Stimulated activated naive CD8-positive, alpha-beta T cell treated with anti-CD3 and anti-CD28 coated beads, Interleukin-15, amount 100 ng/mL, for 72 hours (primary cell): ENCODE measurements around the gene FCMR.

Source experiments
- ATAC-seq: fragments of 150-1000 bp; cut with Tn5 transposase; 2 replicates; pipeline ENCODE4 v1.10.0; 2021; ENCODE audit warnings: mild to moderate bottlenecking, moderate library complexity
- DNase-seq, 2 donors: peaks; one replicate each; pipeline ENCODE4 v3.0.0; 2021 to 2022
- H3K27ac Mint-ChIP-seq, 2 donors: one replicate each; pipeline ENCODE4 v1.8.0; 2022; ENCODE audit warnings: mild to moderate bottlenecking in 2 of 2, mixed read lengths in 2 of 2, moderate library complexity in 2 of 2
- H3K27me3 Mint-ChIP-seq: one replicate; pipeline ENCODE4 v1.8.0; 2022; ENCODE audit warnings: mixed read lengths
- H3K4me1 Mint-ChIP-seq: one replicate; pipeline ENCODE4 v1.8.0; 2022; ENCODE audit warnings: mild to moderate bottlenecking, mixed read lengths
- H3K4me3 Mint-ChIP-seq, 2 donors: one replicate each; pipeline ENCODE4 v1.8.0; 2022; ENCODE audit warnings: mild to moderate bottlenecking in 2 of 2, mixed read lengths in 2 of 2, moderate library complexity in 1 of 2
- H3K9me3 Mint-ChIP-seq, 2 donors: one replicate each; pipeline ENCODE4 v1.8.0; 2022; ENCODE audit warnings: mixed read lengths in 2 of 2

Gene FCMR

DNA sequence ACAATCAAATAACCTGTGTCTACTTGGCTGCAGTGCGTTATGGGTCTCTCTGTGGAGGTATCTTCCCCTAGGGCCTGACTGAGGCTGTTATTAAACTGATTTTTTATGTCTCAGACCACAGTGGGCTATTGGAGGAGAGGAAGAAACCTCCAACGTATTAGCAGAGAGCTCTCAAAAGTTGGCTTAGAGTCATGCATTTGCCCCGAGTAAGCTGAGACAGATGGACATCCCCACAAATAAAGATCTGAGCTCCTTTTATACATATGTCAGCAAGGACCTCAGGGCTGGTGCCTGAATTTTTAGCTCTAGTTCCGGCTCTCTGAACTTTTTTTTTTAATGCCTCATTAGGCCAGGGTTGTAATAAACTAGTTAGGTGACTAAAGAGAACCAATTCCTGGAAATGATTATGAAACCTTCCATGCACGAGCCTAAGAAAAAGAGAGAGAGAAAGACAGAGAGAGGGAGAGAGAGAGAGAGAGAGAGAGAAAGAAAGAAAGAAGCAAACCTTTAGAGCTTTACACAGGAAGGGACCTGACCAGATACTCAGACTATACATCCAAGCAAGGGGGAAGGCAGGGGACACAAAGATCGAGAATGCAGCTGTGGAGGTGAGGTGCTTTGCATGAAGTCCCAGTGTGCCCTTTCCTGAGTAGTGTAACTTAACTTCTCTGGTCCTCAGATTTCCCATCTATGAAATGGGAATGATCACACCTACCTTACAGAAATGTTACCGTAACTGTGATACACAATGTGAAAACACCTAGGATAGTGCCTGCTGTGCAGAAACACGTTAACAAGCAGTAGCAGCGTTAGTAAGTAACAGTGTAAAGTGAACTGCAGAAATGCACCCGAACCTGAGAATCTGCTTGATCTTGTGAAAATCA lies 33.0 kb upstream of the FCMR start:
- peaks cover 24% of the 10 kb centered on the region for H3K4me1 Mint-ChIP-seq
- no peak for DNase-seq
- no peak overlapping the region for H3K4me3 Mint-ChIP-seq
- peaks cover 0 to 4% of the 10 kb centered on the region in 2 donors for H3K9me3 Mint-ChIP-seq
- no peak overlapping the region for H3K27ac Mint-ChIP-seq
- no peak for ATAC-seq
- H3K27me3 Mint-ChIP-seq, result no peaks in the 10 kb centered on the region

DNA sequence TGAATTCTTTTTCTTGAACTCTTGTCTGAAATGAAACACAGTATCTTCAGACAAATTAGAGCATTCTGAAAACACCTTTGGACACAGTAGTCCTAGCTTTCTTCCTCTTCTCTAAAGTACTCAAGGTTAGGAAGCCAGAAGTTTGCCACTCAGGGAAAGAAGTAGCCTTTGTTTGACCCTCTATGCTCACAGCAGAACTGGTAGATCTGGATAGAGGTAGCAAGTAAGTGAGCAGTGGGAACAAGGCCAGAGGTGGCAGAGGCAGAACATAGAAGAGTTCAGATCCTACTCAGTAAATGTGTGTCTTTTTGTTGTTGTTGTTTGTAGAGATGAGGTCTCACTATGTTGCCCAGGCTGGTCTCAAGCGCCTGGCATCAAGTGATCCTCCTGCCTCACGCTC lies 31.9 kb upstream of the FCMR start:
- Mint-ChIP-seq H3K4me1 (peaks cover 24% of the 10 kb centered on the region), H3K27ac (peak overlapping the region in 1 of 2 donors; percentile 41), H3K9me3 (peaks cover 0 to 5% of the 10 kb centered on the region in 2 donors), H3K4me3 (no peak overlapping the region), H3K27me3 (no peaks in the 10 kb centered on the region)
- no peak for ATAC-seq
- DNase-seq, result no peak

DNA sequence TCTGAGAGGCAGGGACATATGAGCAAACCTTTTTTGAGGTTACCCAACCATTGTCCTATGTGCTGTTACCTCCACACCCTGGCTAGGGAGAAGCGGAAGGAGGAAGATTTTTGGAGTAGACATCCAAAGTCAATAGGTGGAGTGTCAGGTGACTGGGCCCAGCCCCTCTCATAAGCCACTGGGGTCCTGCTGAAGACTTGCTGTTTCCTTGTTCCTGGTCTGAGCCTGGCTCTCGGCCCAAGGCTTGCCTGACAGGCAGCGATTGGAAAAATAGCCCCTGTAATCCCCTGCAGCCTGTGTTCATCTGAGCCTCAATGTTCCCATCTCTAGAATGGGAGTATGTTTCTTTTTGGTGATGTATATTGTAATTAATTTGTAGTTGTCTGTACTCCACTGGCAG lies 31.4 kb upstream of the FCMR start:
- H3K27ac Mint-ChIP-seq, result no peak overlapping the region
- no peak overlapping the region for H3K4me3 Mint-ChIP-seq
- peaks cover 24% of the 10 kb centered on the region for H3K4me1 Mint-ChIP-seq
- DNase-seq (no peak), ATAC-seq (no peak)
- peaks cover 0 to 5% of the 10 kb centered on the region in 2 donors for H3K9me3 Mint-ChIP-seq
- H3K27me3 Mint-ChIP-seq, result no peaks in the 10 kb centered on the region

DNA sequence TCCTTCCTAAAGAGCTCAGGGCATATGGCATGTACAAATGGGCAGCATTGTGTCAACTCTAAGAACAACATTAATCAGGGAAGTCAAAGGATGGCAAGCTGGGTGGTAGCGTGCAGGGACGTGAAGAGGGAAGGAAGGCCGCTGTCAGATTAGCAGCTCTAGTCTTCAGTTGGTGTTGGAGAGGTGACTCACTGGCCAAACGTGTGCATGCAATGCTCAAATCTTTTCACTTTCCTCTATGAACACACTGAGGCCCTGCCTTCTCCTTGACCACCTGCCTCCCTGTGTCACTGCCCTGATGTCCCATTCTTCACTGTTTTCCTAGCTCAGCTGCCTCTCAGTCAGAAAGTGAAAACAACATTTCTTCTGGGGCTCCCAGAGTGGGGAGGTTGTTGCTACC lies 30.4 kb upstream of the FCMR start:
- Mint-ChIP-seq H3K4me1 (peaks cover 24% of the 10 kb centered on the region), H3K27ac (no peak overlapping the region), H3K27me3 (no peaks in the 10 kb centered on the region), H3K9me3 (peaks cover 0 to 5% of the 10 kb centered on the region in 2 donors), H3K4me3 (no peak overlapping the region)
- ATAC-seq (no peak), DNase-seq (no peak)

DNA sequence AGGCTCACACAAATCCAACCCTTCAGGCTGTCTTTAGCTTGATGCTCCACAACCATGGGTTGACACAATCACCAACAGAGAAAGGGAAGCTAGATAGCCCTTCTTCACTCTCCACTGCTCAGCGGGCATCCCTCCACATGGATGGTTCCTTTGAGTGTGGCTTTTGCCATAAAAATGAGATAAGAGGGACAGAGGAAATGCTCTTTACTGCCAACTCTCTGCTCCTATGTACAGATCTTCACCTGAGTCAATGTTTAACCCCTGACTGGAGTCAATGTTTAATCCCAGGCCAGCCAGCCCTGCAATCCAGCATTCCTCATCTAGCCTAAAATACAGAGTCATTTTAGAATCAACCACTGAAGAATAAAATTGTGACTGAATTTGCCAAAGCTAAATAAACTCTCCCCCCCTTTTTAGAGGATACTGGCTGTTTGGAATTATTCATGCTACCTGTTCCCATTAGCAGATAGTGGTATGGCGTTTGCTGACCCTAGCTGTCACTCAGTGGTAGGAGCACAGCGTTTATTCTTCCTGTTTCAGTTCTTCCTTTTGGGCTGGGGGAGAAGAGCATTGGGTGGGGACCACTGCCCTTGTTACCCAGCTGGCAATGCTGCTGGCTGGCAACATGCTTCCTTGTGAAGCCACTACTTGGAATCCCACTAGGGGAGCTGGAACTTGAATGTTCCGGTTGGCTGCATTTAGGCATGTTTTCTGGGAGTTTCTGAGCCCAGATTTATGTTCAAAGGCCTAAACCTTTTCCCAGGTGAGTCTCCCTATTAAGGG lies 29.8 kb upstream of the FCMR start:
- Mint-ChIP-seq H3K4me1 (peaks cover 24% of the 10 kb centered on the region), H3K27me3 (peaks cover 1% of the 10 kb centered on the region), H3K27ac (no peak overlapping the region), H3K4me3 (no peak overlapping the region), H3K9me3 (peaks cover 0 to 5% of the 10 kb centered on the region in 2 donors)
- DNase-seq (no peak), ATAC-seq (no peak)

DNA sequence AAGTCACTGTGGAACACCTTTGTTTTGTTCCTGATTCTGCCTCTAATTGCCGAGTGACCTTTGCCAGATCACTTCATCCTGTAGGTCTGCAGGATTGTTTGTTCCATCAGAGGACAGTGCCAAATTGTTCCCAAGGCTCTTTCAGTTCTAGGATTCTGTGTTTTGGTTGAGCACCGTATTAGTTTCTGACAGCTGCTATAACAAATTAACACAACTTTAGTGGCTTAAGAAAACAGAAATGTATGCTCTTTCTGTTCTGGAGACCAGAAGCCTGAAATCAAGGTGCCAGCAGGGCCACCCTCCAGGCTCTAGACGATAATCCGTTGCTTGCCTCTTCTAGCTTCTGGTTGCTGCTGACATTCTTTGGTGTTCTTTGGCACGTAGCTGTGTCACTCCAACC lies 27.9 kb upstream of the FCMR start:
- DNase-seq, result no peak
- H3K27ac Mint-ChIP-seq, result no peak overlapping the region
- no peak overlapping the region for H3K4me3 Mint-ChIP-seq
- H3K4me1 Mint-ChIP-seq, result peaks cover 11% of the 10 kb centered on the region
- H3K9me3 Mint-ChIP-seq, result peaks cover 0 to 5% of the 10 kb centered on the region in 2 donors
- H3K27me3 Mint-ChIP-seq, result peaks cover 7% of the 10 kb centered on the region
- ATAC-seq, result no peak

DNA sequence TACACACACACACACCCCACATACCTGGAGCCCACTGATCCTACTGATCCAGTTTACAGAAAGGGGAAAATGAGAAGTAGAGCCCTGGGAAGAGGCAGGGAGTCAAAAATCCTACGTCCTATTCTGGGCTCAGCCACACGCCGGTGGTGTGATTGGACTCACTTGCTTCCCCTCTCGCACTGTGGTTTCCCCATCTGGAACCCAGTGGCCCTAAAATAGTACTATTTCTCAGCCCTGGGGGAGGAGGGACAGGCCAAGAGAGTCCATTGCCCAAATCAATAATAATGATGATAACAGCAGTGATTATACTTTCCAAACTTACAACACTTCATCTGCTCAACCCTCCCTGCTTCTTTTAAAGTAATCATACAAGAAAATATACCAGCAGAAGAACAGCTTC lies 27.5 kb upstream of the FCMR start:
- DNase-seq (no peak), ATAC-seq (no peak)
- Mint-ChIP-seq H3K27me3 (peaks cover 7% of the 10 kb centered on the region), H3K9me3 (peaks cover 0 to 5% of the 10 kb centered on the region in 2 donors), H3K27ac (no peak overlapping the region), H3K4me3 (no peak overlapping the region), H3K4me1 (peaks cover 8% of the 10 kb centered on the region)

DNA sequence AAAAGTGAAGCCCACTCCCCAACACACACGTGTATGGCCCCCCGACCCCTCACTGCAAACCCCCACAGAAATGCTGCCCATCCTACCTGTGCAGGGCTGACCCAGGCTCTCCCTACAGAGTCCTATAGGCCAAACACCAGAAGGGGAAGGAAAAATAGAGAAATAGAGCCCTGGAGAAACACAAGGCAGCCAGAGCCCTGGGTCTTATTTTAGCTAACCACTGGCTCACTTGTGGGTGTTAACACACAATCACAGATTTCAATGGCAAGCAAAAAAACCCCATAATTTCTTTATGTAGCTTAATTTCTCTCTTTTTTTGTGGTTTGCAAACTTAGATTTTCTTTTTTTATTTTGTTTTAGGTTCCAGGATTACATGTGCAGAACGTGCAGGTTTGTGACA lies 25.5 kb upstream of the FCMR start:
- Mint-ChIP-seq H3K9me3 (peaks cover 0 to 5% of the 10 kb centered on the region in 2 donors), H3K27me3 (peaks cover 7% of the 10 kb centered on the region), H3K4me3 (no peak overlapping the region), H3K27ac (no peak overlapping the region), H3K4me1 (no peaks in the 10 kb centered on the region)
- DNase-seq, result no peak
- no peak for ATAC-seq

DNA sequence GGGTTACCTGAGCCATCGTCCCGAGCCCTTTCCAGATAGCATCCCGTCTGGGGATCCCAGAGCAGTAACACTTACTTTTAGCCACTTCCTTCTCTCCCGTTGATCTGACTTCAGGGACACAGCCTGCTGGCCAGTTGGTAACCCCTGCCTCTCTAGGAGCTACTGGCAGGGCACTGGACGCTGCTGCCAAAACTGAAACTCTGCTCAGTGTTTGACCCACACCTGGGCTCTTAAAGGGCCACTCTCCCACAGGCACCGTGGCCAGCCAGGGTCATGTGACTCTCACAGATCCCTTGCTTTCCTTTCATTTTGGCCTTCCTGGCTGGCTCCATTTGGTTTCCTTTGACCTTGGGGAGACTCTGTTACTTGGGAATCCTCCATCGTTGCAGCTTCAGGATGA lies 24.5 kb upstream of the FCMR start, which contains the start of gene PIGR:
Gene PIGR (minus strand): TSS at position 206 of the 400 bp plus-strand sequence. CDS start 5,935 bp downstream, outside the sequence.
- peaks cover 0 to 5% of the 10 kb centered on the region in 2 donors for H3K9me3 Mint-ChIP-seq
- H3K4me1 Mint-ChIP-seq, result no peaks in the 10 kb centered on the region
- DNase-seq (no peak), ATAC-seq (no peak)
- H3K27ac Mint-ChIP-seq, result peak within 1 kb of the TSS in 1 of 2 donors; percentile 83
- H3K27me3 Mint-ChIP-seq, result peaks cover 7% of the 10 kb centered on the region
- H3K4me3 Mint-ChIP-seq, result no peak within 1 kb of the TSS

DNA sequence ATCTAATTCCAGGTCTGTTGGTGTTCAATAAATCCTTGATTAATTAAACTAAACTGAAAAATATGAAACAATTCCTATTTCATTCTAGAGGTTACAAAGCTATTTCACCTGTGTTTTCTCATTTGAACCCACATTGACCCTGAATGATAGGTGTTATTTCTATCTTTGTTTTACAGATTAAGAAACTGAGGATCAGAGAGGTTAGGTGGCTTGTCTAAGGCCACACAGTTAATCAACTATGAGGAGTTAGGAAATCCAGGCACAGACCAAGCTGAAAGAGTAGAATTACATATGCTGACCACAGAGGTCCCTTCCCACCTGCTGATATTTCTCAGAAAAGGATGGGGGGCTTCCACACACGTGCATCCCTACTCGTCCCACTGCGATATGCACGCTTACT lies 24.0 kb upstream of the FCMR start:
- Mint-ChIP-seq H3K4me1 (no peaks in the 10 kb centered on the region), H3K4me3 (no peak overlapping the region), H3K9me3 (peaks cover 0 to 5% of the 10 kb centered on the region in 2 donors), H3K27me3 (peaks cover 7% of the 10 kb centered on the region), H3K27ac (no peak overlapping the region)
- DNase-seq (no peak), ATAC-seq (no peak)

DNA sequence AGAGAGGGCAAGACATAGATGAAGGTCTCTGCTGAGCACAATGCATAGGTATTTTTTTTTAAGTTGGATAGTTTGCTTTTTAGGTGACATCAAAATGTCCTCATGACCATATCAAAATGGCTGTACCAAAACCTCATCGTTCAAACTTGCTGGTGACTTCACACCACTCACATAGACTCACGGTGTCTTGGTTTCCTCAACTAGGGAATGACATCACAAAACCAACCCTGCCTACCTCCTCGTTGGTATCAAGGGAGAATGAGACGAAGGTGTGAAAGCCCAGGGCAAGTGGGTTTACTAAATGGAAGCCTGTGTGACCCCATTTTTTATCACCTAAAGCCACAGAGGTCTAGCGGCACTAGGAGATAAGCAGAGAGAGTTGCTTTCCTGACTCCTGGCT lies 23.0 kb upstream of the FCMR start:
- Mint-ChIP-seq H3K4me3 (no peak overlapping the region), H3K9me3 (peaks cover 0 to 1% of the 10 kb centered on the region in 2 donors), H3K27me3 (peaks cover 7% of the 10 kb centered on the region), H3K27ac (no peak overlapping the region), H3K4me1 (no peaks in the 10 kb centered on the region)
- DNase-seq (no peak), ATAC-seq (no peak)

DNA sequence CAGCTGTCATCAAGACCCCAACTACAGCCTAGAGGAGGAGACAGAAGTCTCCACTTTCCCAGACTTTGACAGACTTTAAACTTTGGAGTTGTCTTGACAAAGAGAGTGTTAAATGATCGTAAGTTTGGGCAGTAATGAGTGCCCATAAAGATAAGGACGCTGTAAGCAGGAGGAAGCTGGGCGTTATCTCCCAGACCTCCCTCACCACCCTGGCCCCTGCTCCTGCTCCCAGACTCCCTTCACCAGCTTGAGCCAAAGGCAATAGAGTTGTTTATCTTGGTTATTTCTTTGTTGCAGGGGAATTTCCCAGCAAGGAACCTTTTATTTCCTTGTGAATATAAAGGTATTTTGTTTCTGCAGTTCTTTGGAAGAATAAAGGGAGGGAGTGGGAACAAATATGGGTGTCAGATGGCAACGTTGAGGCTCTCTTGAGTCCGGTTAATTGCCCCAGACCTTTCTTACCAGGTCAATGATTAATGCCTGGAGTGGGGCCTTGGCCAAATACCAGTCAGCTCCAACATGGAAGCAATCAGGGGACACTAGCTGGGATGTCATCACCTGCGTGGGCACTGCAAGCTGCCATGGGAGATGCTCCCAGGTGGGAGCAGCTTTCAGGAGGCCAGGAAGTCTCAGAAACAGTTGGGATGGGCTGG lies 20.2 kb upstream of the FCMR start:
- Mint-ChIP-seq H3K27me3 (peaks cover 7% of the 10 kb centered on the region), H3K27ac (no peak overlapping the region), H3K9me3 (no peaks in the 10 kb centered on the region), H3K4me1 (no peaks in the 10 kb centered on the region), H3K4me3 (no peak overlapping the region)
- DNase-seq, result no peak
- no peak for ATAC-seq

DNA sequence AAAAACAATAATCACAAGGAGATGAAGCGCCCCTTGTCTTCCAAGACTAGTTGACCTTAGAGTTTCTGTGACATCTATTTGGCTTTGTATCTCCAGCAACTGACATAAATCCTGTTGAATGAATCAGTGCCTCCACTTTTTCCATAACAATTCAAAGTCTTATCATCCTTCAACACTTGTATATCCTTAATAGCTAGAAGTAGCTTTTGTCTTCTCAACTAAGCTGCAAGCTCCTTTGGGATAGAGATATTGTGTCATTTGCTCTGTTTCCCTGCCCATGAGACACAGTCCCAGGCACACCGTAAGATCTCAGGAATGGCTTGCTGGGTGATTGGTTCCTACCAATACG lies 18.8 kb upstream of the FCMR start:
- no peak overlapping the region for H3K27ac Mint-ChIP-seq
- no peaks in the 10 kb centered on the region for H3K27me3 Mint-ChIP-seq
- H3K4me1 Mint-ChIP-seq, result no peaks in the 10 kb centered on the region
- H3K9me3 Mint-ChIP-seq, result no peaks in the 10 kb centered on the region
- ATAC-seq (no peak), DNase-seq (no peak)
- no peak overlapping the region for H3K4me3 Mint-ChIP-seq

DNA sequence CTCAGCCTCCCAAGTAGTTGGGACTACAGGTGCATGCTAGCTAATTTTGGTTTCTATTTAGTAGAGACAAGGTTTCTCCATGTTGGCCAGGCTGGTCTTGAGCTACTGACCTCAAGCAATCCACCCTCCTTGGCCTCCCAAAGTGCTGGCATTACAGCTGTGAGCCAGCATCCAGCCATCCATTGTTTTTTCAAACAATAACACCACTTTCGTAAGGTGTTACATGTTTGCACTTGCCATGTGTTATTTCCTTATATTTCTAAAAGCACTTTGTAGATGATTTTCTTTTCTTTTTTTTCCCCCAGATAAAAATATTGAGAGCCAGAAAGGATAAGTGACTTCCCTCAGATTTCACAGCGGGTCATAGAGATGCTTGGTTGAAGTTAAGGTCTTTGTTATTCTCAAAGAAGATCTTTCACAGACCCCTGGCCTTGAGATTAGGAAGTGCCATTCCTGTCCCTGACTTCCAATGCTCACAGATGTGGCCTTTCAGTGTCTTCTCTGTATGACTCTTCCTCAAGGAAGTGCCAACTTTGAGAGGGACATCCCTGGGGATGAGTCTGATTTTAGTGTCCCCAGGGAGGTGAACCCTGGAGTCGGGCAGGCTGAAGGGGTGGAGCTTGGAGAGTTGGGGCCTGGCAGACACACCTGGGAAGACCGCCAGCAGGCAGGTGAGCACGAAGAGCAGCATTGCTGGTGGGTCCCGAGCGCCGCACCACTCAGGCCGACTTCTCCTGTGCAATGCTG lies 18.3 kb upstream of the FCMR start:
- H3K27me3 Mint-ChIP-seq, result no peaks in the 10 kb centered on the region
- DNase-seq (no peak), ATAC-seq (no peak)
- no peaks in the 10 kb centered on the region for H3K4me1 Mint-ChIP-seq
- H3K9me3 Mint-ChIP-seq, result no peaks in the 10 kb centered on the region
- H3K27ac Mint-ChIP-seq, result no peak overlapping the region
- H3K4me3 Mint-ChIP-seq, result no peak overlapping the region

DNA sequence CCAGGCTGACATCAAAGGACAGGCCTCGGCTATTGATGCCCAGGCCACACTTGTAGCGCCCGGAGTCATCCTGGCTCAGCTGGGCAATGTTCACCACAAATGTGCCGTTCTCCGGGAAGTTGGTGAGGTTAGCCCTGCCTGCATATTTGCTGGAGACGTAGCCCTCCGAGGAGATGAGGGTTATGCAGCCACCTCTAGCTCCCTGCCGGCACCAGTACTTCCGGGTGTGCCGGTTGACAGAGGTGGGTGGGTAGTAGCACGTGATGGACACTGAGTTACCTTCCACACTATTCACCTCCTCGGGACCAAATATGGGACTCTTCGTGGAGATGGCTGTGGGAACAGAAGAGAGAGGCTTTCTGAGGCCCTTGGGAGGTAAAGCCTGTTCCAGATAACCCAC lies 17.4 kb upstream of the FCMR start:
- ATAC-seq (no peak), DNase-seq (no peak)
- H3K27ac Mint-ChIP-seq, result no peak overlapping the region
- no peaks in the 10 kb centered on the region for H3K9me3 Mint-ChIP-seq
- no peak overlapping the region for H3K4me3 Mint-ChIP-seq
- no peaks in the 10 kb centered on the region for H3K27me3 Mint-ChIP-seq
- H3K4me1 Mint-ChIP-seq, result no peaks in the 10 kb centered on the region
